SU-DHL-6 (cell line): ENCODE data around the gene ACSM2A.

Experiments used
- CTCF ChIP-seq: fragments of 200-600 bp; sonication (generic); IDR thresholded peaks from one replicate; pipeline ENCODE4 v1.5.1; 2017; ENCODE audit warnings: antibody characterized with exemption, mild to moderate bottlenecking, low read length, moderate library complexity; ENCODE audit not compliant: insufficient read depth, poor library complexity, severe bottlenecking
- EZH2phosphoT487 ChIP-seq: fragments of 200-600 bp; sonication (generic), shearing (Covaris generic); conservative IDR thresholded peaks from 2 replicates; pipeline ENCODE4 v1.6.1; 2018; ENCODE audit warnings: mild to moderate bottlenecking, antibody characterized with exemption, low read length, moderate library complexity, mixed read lengths

GRCh38 chr16:20520103-20520502 is 68.8 kb downstream of the ACSM2A start:
- TF ChIP-seq CTCF (no peak), EZH2phosphoT487 (no peak)
